HUES64 (cell line): ENCODE measurements around the gene TNFAIP8.

Source experiments
- H3K27ac ChIP-seq: 2 replicates; pipeline ENCODE4 v1.7.0; 2013; ENCODE audit warnings: low read depth, low read length, inconsistent platforms
- H3K27me3 ChIP-seq: 2 replicates; pipeline ENCODE4 v1.6.1; 2013; ENCODE audit warnings: mild to moderate bottlenecking, low read length; ENCODE audit not compliant: insufficient read depth
- H3K36me3 ChIP-seq: 2 replicates; pipeline ENCODE4 v1.6.1; 2013; ENCODE audit warnings: mild to moderate bottlenecking, low read length; ENCODE audit not compliant: insufficient read depth
- H3K4me1 ChIP-seq: 2 replicates; pipeline ENCODE4 v1.6.1; 2013; ENCODE audit warnings: mild to moderate bottlenecking, low read length, moderate library complexity; ENCODE audit not compliant: insufficient read depth
- H3K4me3 ChIP-seq: 2 replicates; pipeline ENCODE4 v1.5.1; 2013; ENCODE audit warnings: mild to moderate bottlenecking, low read length, moderate library complexity
- H3K9ac ChIP-seq: 2 replicates; pipeline ENCODE4 v1.6.1; 2013; ENCODE audit warnings: mild to moderate bottlenecking, low read depth, low read length
- H3K9me3 ChIP-seq: 2 replicates; pipeline ENCODE4 v1.6.1; 2013; ENCODE audit warnings: low read depth, low read length; ENCODE audit not compliant: insufficient read depth
- WGBS: fragments of 150-250, 120-280 bp; methylation state at CpG from one replicate; pipeline ENCODE4 v1.1.7; 2013; ENCODE audit warnings: missing lambda C conversion rate; 5-methylcytosine and 5-hydroxymethylcytosine counted together

The TNFAIP8 gene

GRCh38 chr5:119329666-119330065 lies 26.2 kb upstream of the TNFAIP8 start:
- Histone ChIP-seq H3K9ac (no peak overlapping the region), H3K27me3 (no peaks in the 10 kb centered on the region), H3K4me3 (no peak overlapping the region), H3K27ac (no peak overlapping the region), H3K4me1 (peaks cover 33% of the 10 kb centered on the region), H3K9me3 (no peaks in the 10 kb centered on the region), H3K36me3 (no peaks in the 10 kb centered on the region)
- 97% methylated on average over 6 of the region's 6 CpGs for WGBS

GRCh38 chr5:119330367-119331183 lies 25.2 kb upstream of the TNFAIP8 start:
- Histone ChIP-seq H3K4me3 (no peak overlapping the region), H3K36me3 (no peaks in the 10 kb centered on the region), H3K9me3 (no peaks in the 10 kb centered on the region), H3K27ac (no peak overlapping the region), H3K4me1 (peaks cover 31% of the 10 kb centered on the region), H3K27me3 (no peaks in the 10 kb centered on the region), H3K9ac (no peak overlapping the region)
- WGBS, result 92% methylated on average over 9 of the region's 9 CpGs

GRCh38 chr5:119331566-119332095 lies 24.2 kb upstream of the TNFAIP8 start:
- Histone ChIP-seq H3K9ac (no peak overlapping the region), H3K4me1 (peaks cover 27% of the 10 kb centered on the region), H3K27me3 (no peaks in the 10 kb centered on the region), H3K36me3 (no peaks in the 10 kb centered on the region), H3K27ac (no peak overlapping the region), H3K9me3 (no peaks in the 10 kb centered on the region), H3K4me3 (no peak overlapping the region)
- WGBS, result 91% methylated on average over 3 of the region's 3 CpGs

GRCh38 chr5:119332208-119332607 lies 23.6 kb upstream of the TNFAIP8 start:
- H3K4me1 ChIP-seq, result peaks cover 27% of the 10 kb centered on the region
- no peak overlapping the region for H3K4me3 ChIP-seq
- no peaks in the 10 kb centered on the region for H3K9me3 ChIP-seq
- no peak overlapping the region for H3K9ac ChIP-seq
- no peaks in the 10 kb centered on the region for H3K36me3 ChIP-seq
- no peaks in the 10 kb centered on the region for H3K27me3 ChIP-seq
- WGBS, result 96% methylated on average over 4 of the region's 4 CpGs
- no peak overlapping the region for H3K27ac ChIP-seq

GRCh38 chr5:119332978-119333401 lies 22.8 kb upstream of the TNFAIP8 start:
- H3K27ac ChIP-seq, result no peak overlapping the region
- no peak overlapping the region for H3K4me3 ChIP-seq
- no peaks in the 10 kb centered on the region for H3K36me3 ChIP-seq
- no peak overlapping the region for H3K9ac ChIP-seq
- WGBS, result 93% methylated on average over 2 of the region's 4 CpGs
- peaks cover 23% of the 10 kb centered on the region for H3K4me1 ChIP-seq
- no peaks in the 10 kb centered on the region for H3K9me3 ChIP-seq
- H3K27me3 ChIP-seq, result no peaks in the 10 kb centered on the region

- Histone ChIP-seq H3K4me3 (no peak overlapping the region), H3K27ac (no peak overlapping the region), H3K9ac (no peak overlapping the region), H3K36me3 (no peaks in the 10 kb centered on the region), H3K4me1 (peaks cover 18% of the 10 kb centered on the region), H3K9me3 (no peaks in the 10 kb centered on the region), H3K27me3 (no peaks in the 10 kb centered on the region)
- 79% methylated on average over 5 of the region's 5 CpGs for WGBS
Measured at GRCh38 chr5:119333421-119333851, 22.4 kb upstream of the TNFAIP8 start.

- Histone ChIP-seq H3K36me3 (no peaks in the 10 kb centered on the region), H3K4me3 (no peak overlapping the region), H3K9ac (no peak overlapping the region), H3K4me1 (no peaks in the 10 kb centered on the region), H3K9me3 (no peaks in the 10 kb centered on the region), H3K27me3 (no peaks in the 10 kb centered on the region), H3K27ac (no peak overlapping the region)
- WGBS, result 92% methylated on average over 4 of the region's 4 CpGs
Measured at GRCh38 chr5:119335261-119335677, 20.6 kb upstream of the TNFAIP8 start.

GRCh38 chr5:119336262-119336661 lies 19.6 kb upstream of the TNFAIP8 start:
- no peaks in the 10 kb centered on the region for H3K27me3 ChIP-seq
- H3K27ac ChIP-seq, result no peak overlapping the region
- no peak overlapping the region for H3K9ac ChIP-seq
- H3K36me3 ChIP-seq, result no peaks in the 10 kb centered on the region
- H3K9me3 ChIP-seq, result no peaks in the 10 kb centered on the region
- H3K4me3 ChIP-seq, result no peak overlapping the region
- peaks cover 3% of the 10 kb centered on the region for H3K4me1 ChIP-seq
- WGBS, result 92% methylated on average over 1 of the region's 1 CpG

- Histone ChIP-seq H3K27ac (no peak overlapping the region), H3K27me3 (no peaks in the 10 kb centered on the region)
Measured at GRCh38 chr5:119336845-119337580, 18.8 kb upstream of the TNFAIP8 start.

GRCh38 chr5:119338326-119338946 lies 17.4 kb upstream of the TNFAIP8 start:
- Histone ChIP-seq H3K4me1 (peaks cover 14% of the 10 kb centered on the region), H3K36me3 (no peaks in the 10 kb centered on the region), H3K9ac (no peak overlapping the region), H3K9me3 (no peaks in the 10 kb centered on the region), H3K27ac (no peak overlapping the region), H3K27me3 (no peaks in the 10 kb centered on the region), H3K4me3 (no peak overlapping the region)
- 93% methylated on average over 4 of the region's 4 CpGs for WGBS

More at GRCh38 chr5:119336845-119337580, 18.8 kb upstream of the TNFAIP8 start:
- WGBS, result 98% methylated on average over 3 of the region's 3 CpGs
- Histone ChIP-seq H3K9ac (no peak overlapping the region), H3K4me1 (peaks cover 10% of the 10 kb centered on the region), H3K4me3 (no peak overlapping the region), H3K36me3 (no peaks in the 10 kb centered on the region), H3K9me3 (no peaks in the 10 kb centered on the region)

GRCh38 chr5:119339344-119339743 lies 16.5 kb upstream of the TNFAIP8 start:
- Histone ChIP-seq H3K9me3 (no peaks in the 10 kb centered on the region), H3K27me3 (no peaks in the 10 kb centered on the region), H3K9ac (no peak overlapping the region), H3K4me3 (no peak overlapping the region), H3K27ac (no peak overlapping the region), H3K36me3 (no peaks in the 10 kb centered on the region), H3K4me1 (peaks cover 14% of the 10 kb centered on the region)
- WGBS, result 93% methylated on average over 2 of the region's 2 CpGs
